ENCODE measurements around the gene GNB1L. TPM values are rescaled to one million over a fixed set of nuclear protein-coding genes. Genes with fewer than 3 reads are reported as not detected.

The GNB1L gene
- total RNA-seq, 1 donor from 2014 or later, result 3.7 TPM

GRCh38 chr22:19751497-19752245, 103.0 kb downstream of the GNB1L start:
- TF ChIP-seq CTCF (IDR thresholded peaks at IDR 0.05; ENCODE audit: unreplicated experiment), result no peak
- Mint-ChIP-seq H3K4me1 (ENCODE audit: unreplicated experiment) (peaks cover 12% of the 10 kb centered on the region), H3K36me3 (ENCODE audit: low read depth, unreplicated experiment) (peaks cover 3% of the 10 kb centered on the region), H3K9me3 (ENCODE audit: unreplicated experiment) (no peaks in the 10 kb centered on the region), H3K27me3 (ENCODE audit: unreplicated experiment) (peaks cover 16% of the 10 kb centered on the region), H3K4me3 (ENCODE audit: unreplicated experiment) (no peak overlapping the region), H3K27ac (ENCODE audit: unreplicated experiment) (no peak overlapping the region)
- DNase-seq (ENCODE audit: low spot score), result no peak

GRCh38 chr22:19750507-19751490, 103.9 kb downstream of the GNB1L start:
- no peak overlapping the region for H3K4me3 Mint-ChIP-seq (ENCODE audit: unreplicated experiment)
- no peak overlapping the region for H3K27ac Mint-ChIP-seq (ENCODE audit: unreplicated experiment)
- DNase-seq (ENCODE audit: low spot score), result no peak
- H3K9me3 Mint-ChIP-seq (ENCODE audit: unreplicated experiment), result no peaks in the 10 kb centered on the region
- TF ChIP-seq CTCF (IDR thresholded peaks at IDR 0.05; ENCODE audit: unreplicated experiment), result no peak
- peaks cover 3% of the 10 kb centered on the region for H3K36me3 Mint-ChIP-seq (ENCODE audit: low read depth, unreplicated experiment)
- peaks cover 16% of the 10 kb centered on the region for H3K27me3 Mint-ChIP-seq (ENCODE audit: unreplicated experiment)
- peaks cover 15% of the 10 kb centered on the region for H3K4me1 Mint-ChIP-seq (ENCODE audit: unreplicated experiment)

GRCh38 chr22:19749876-19750275, 104.8 kb downstream of the GNB1L start:
- H3K9me3 Mint-ChIP-seq (ENCODE audit: unreplicated experiment), result no peaks in the 10 kb centered on the region
- no peak overlapping the region for H3K4me3 Mint-ChIP-seq (ENCODE audit: unreplicated experiment)
- no peak for TF ChIP-seq CTCF (IDR thresholded peaks at IDR 0.05; ENCODE audit: unreplicated experiment)
- peaks cover 16% of the 10 kb centered on the region for H3K4me1 Mint-ChIP-seq (ENCODE audit: unreplicated experiment)
- H3K27me3 Mint-ChIP-seq (ENCODE audit: unreplicated experiment), result peaks cover 13% of the 10 kb centered on the region
- no peak for DNase-seq (ENCODE audit: low spot score)
- H3K27ac Mint-ChIP-seq (ENCODE audit: unreplicated experiment), result no peak overlapping the region
- H3K36me3 Mint-ChIP-seq (ENCODE audit: low read depth, unreplicated experiment), result peaks cover 3% of the 10 kb centered on the region

GRCh38 chr22:19748991-19749664, 105.5 kb downstream of the GNB1L start:
- no peak for DNase-seq (ENCODE audit: low spot score)

More at GRCh38 chr22:19748991-19749664, 105.5 kb downstream of the GNB1L start:
- Mint-ChIP-seq H3K4me1 (ENCODE audit: unreplicated experiment) (peaks cover 17% of the 10 kb centered on the region), H3K27ac (ENCODE audit: unreplicated experiment) (no peak overlapping the region), H3K27me3 (ENCODE audit: unreplicated experiment) (peaks cover 13% of the 10 kb centered on the region), H3K4me3 (ENCODE audit: unreplicated experiment) (no peak overlapping the region), H3K36me3 (ENCODE audit: low read depth, unreplicated experiment) (peaks cover 3% of the 10 kb centered on the region), H3K9me3 (ENCODE audit: unreplicated experiment) (no peaks in the 10 kb centered on the region)
- no peak for TF ChIP-seq CTCF (IDR thresholded peaks at IDR 0.05; ENCODE audit: unreplicated experiment)
